Breast epithelium (tissue), 3 donors: ENCODE measurements around the gene MGST2.

Experiments
- CTCF ChIP-seq, 3 donors: fragments of 450-650 bp; IDR thresholded peaks; one replicate each; pipeline ENCODE4 v1.5.1; 2016 to 2017; ENCODE audit warnings: antibody characterized with exemption in 3 of 3, mild to moderate bottlenecking in 3 of 3, moderate library complexity in 3 of 3
- POLR2A ChIP-seq: fragments of 450-650 bp; IDR thresholded peaks from one replicate; pipeline ENCODE4 v1.6.1; 2016; ENCODE audit warnings: antibody characterized with exemption, mild to moderate bottlenecking, moderate library complexity
- POLR2AphosphoS5 ChIP-seq, 3 donors: sonication (generic); formaldehyde crosslinking; IDR thresholded peaks; one replicate each; pipeline ENCODE4 v1.6.1; 2017; ENCODE audit warnings: antibody characterized with exemption in 3 of 3

GRCh38 chr4:139675651-139676050, 10.0 kb downstream of the MGST2 start:
- TF ChIP-seq CTCF (IDR thresholded peaks at IDR 0.05), result no peak
- TF ChIP-seq POLR2AphosphoS5 (IDR thresholded peaks at IDR 0.05), result no peak
- no peak for TF ChIP-seq POLR2A
